SU-DHL-6 (cell line): ENCODE results near the gene HOXD12.

Experiments used
- H2AFZ ChIP-seq: fragments of 200-600 bp; sonication (generic); 2 replicates; pipeline ENCODE4 v1.6.1; 2014; ENCODE audit warnings: low read depth, mild to moderate bottlenecking, moderate library complexity, mixed read lengths, antibody characterized with exemption, low read length; ENCODE audit not compliant: severe bottlenecking
- H3F3A ChIP-seq: fragments of 200-600 bp; shearing (Covaris generic); 2 replicates; pipeline ENCODE4 v1.6.0; 2016; ENCODE audit warnings: antibody characterized with exemption, mild to moderate bottlenecking; ENCODE audit not compliant: insufficient read depth
- H3K27ac ChIP-seq: fragments of 200-600 bp; sonication (generic); 2 replicates; pipeline ENCODE4 v1.5.1; 2016; ENCODE audit warnings: low read depth, mild to moderate bottlenecking, low read length, moderate library complexity, mixed read lengths
- H3K27me3 ChIP-seq: fragments of 200-600 bp; sonication (generic), shearing (Covaris generic); 2 replicates; pipeline ENCODE4 v1.6.0; 2014; ENCODE audit warnings: mild to moderate bottlenecking, low read length
- H3K36me3 ChIP-seq: fragments of 200-600 bp; sonication (generic); 2 replicates; pipeline ENCODE4 v1.6.1; 2014; ENCODE audit warnings: mild to moderate bottlenecking, low read length, mixed read lengths
- H3K4me2 ChIP-seq: fragments of 300-600, 200-600 bp; shearing (Covaris generic), sonication (generic); 2 replicates; pipeline ENCODE4 v1.6.0; 2014; ENCODE audit warnings: low read length, low read depth, mild to moderate bottlenecking; ENCODE audit not compliant: poor library complexity, severe bottlenecking
- H3K4me3 ChIP-seq: fragments of 200-600 bp; sonication (generic); 2 replicates; pipeline ENCODE4 v1.5.1; 2014; ENCODE audit warnings: antibody characterized with exemption, low read length, mild to moderate bottlenecking, mixed read lengths; ENCODE audit not compliant: insufficient read depth, poor library complexity, severe bottlenecking
- H3K79me2 ChIP-seq: fragments of 200-600 bp; sonication (generic); 2 replicates; pipeline ENCODE4 v1.6.1; 2014; ENCODE audit warnings: mild to moderate bottlenecking, low read length, moderate library complexity; ENCODE audit not compliant: insufficient read depth
- H3K9ac ChIP-seq: fragments of 200-600 bp; sonication (generic); 2 replicates; pipeline ENCODE4 v1.7.0; 2014; ENCODE audit warnings: mild to moderate bottlenecking, low read length
- H3K9me2 ChIP-seq: fragments of 200-600 bp; sonication (generic); replicated peaks from 2 replicates; pipeline ENCODE4 v1.6.1; 2014; ENCODE audit warnings: low read length; ENCODE audit not compliant: insufficient read depth
- H3K9me3 ChIP-seq: fragments of 200-600 bp; sonication (generic); 2 replicates; pipeline ENCODE4 v1.6.1; 2014; ENCODE audit warnings: low read length, mixed read lengths; ENCODE audit not compliant: insufficient read depth
- H4K20me1 ChIP-seq: fragments of 200-600 bp; sonication (generic); 2 replicates; pipeline ENCODE4 v1.6.1; 2014; ENCODE audit warnings: low read depth, mild to moderate bottlenecking, antibody characterized with exemption, low read length, moderate library complexity, mixed read lengths
- CTCF ChIP-seq: fragments of 200-600 bp; sonication (generic); IDR thresholded peaks from one replicate; pipeline ENCODE4 v1.5.1; 2017; ENCODE audit warnings: antibody characterized with exemption, mild to moderate bottlenecking, low read length, moderate library complexity; ENCODE audit not compliant: insufficient read depth, poor library complexity, severe bottlenecking
- EZH2phosphoT487 ChIP-seq: fragments of 200-600 bp; sonication (generic), shearing (Covaris generic); conservative IDR thresholded peaks from 2 replicates; pipeline ENCODE4 v1.6.1; 2018; ENCODE audit warnings: mild to moderate bottlenecking, antibody characterized with exemption, low read length, moderate library complexity, mixed read lengths

HOXD12 gene

GRCh38 chr2:176098366-176099158 is 1.0 kb upstream of the HOXD12 start:
- Histone ChIP-seq H3K9ac (no peak overlapping the region), H3K9me3 (no peaks in the 10 kb centered on the region), H3F3A (no peaks in the 10 kb centered on the region), H3K9me2 (no peaks in the 10 kb centered on the region), H3K27me3 (no peaks in the 10 kb centered on the region), H3K36me3 (no peaks in the 10 kb centered on the region), H2AFZ (no peak overlapping the region), H3K4me3 (no peak overlapping the region), H3K4me2 (no peak overlapping the region), H3K27ac (no peak overlapping the region), H3K79me2 (no peaks in the 10 kb centered on the region), H4K20me1 (no peaks in the 10 kb centered on the region)
- TF ChIP-seq EZH2phosphoT487 (no peak), CTCF (no peak)

GRCh38 chr2:176099159-176099727 is 352 bp upstream of the HOXD12 start:
- Histone ChIP-seq H3K27ac (no peak overlapping the region), H3K9ac (no peak overlapping the region), H3K4me2 (no peak overlapping the region), H3K4me3 (no peak overlapping the region), H3K9me3 (no peaks in the 10 kb centered on the region), H3K9me2 (no peaks in the 10 kb centered on the region), H3K36me3 (no peaks in the 10 kb centered on the region), H3F3A (no peaks in the 10 kb centered on the region), H3K27me3 (no peaks in the 10 kb centered on the region), H2AFZ (no peak overlapping the region), H3K79me2 (no peaks in the 10 kb centered on the region), H4K20me1 (no peaks in the 10 kb centered on the region)
- TF ChIP-seq CTCF (no peak), EZH2phosphoT487 (no peak)

- H3K9ac ChIP-seq = no peak overlapping the region
- no peak for TF ChIP-seq EZH2phosphoT487
- TF ChIP-seq CTCF = no peak
- H3K9me3 ChIP-seq = no peaks in the 10 kb centered on the region
- H3F3A ChIP-seq = no peaks in the 10 kb centered on the region
- no peaks in the 10 kb centered on the region for H3K27me3 ChIP-seq
- H3K27ac ChIP-seq = no peak overlapping the region
- no peaks in the 10 kb centered on the region for H3K36me3 ChIP-seq
- no peak overlapping the region for H3K4me3 ChIP-seq
- no peaks in the 10 kb centered on the region for H3K9me2 ChIP-seq
- no peaks in the 10 kb centered on the region for H4K20me1 ChIP-seq
- no peak overlapping the region for H3K4me2 ChIP-seq
- H2AFZ ChIP-seq = no peak overlapping the region
- no peaks in the 10 kb centered on the region for H3K79me2 ChIP-seq
These were observed 1.0 kb downstream of the HOXD12 start for GRCh38 chr2:176100547-176101140.
